Epithelial cell of prostate (primary cell): ENCODE data around the gene MOSPD2.

ENCODE experiments used
- DNase-seq: peaks from one replicate; pipeline ENCODE4 v3.0.0-alpha.2; 2011; ENCODE audit warnings: low read depth, low spot score
- H3K27ac ChIP-seq: fragments of 450-650 bp; 2 replicates; pipeline ENCODE4 v1.5.1; 2017; ENCODE audit warnings: mild to moderate bottlenecking

Gene MOSPD2

GRCh38 chrX:14903891-14904290 lies 30.7 kb downstream of the MOSPD2 start:
- DNase-seq: no peak
- H3K27ac ChIP-seq: no peak overlapping the region

- no peak for DNase-seq
- no peak overlapping the region for H3K27ac ChIP-seq
These were observed 40.0 kb downstream of the MOSPD2 start for GRCh38 chrX:14913241-14913640.

GRCh38 chrX:14915596-14915995 lies 42.4 kb downstream of the MOSPD2 start:
- no peak for DNase-seq
- no peak overlapping the region for H3K27ac ChIP-seq

- H3K27ac ChIP-seq: no peak overlapping the region
- no peak for DNase-seq
These were observed 42.9 kb downstream of the MOSPD2 start for GRCh38 chrX:14916017-14916674.

- DNase-seq: no peak
- no peak overlapping the region for H3K27ac ChIP-seq
These were observed 46.2 kb downstream of the MOSPD2 start for GRCh38 chrX:14919407-14919806.

- no peak for DNase-seq
- no peak overlapping the region for H3K27ac ChIP-seq
These were observed 47.0 kb downstream of the MOSPD2 start for GRCh38 chrX:14920196-14920595.

- no peak for DNase-seq
- peak overlapping the region; percentile 15 for H3K27ac ChIP-seq
These were observed 49.2 kb downstream of the MOSPD2 start for GRCh38 chrX:14922437-14922836.

GRCh38 chrX:14923761-14924160 lies 50.5 kb downstream of the MOSPD2 start:
- H3K27ac ChIP-seq: peak overlapping the region; percentile 15
- DNase-seq: peak; percentile 51

GRCh38 chrX:14926471-14926870 lies 53.2 kb downstream of the MOSPD2 start:
- no peak for DNase-seq
- no peak overlapping the region for H3K27ac ChIP-seq

GRCh38 chrX:14927401-14927800 lies 54.2 kb downstream of the MOSPD2 start:
- H3K27ac ChIP-seq: no peak overlapping the region
- no peak for DNase-seq

GRCh38 chrX:14930663-14931062 lies 57.4 kb downstream of the MOSPD2 start:
- no peak overlapping the region for H3K27ac ChIP-seq
- no peak for DNase-seq

GRCh38 chrX:14932136-14932535 lies 58.9 kb downstream of the MOSPD2 start:
- no peak overlapping the region for H3K27ac ChIP-seq
- no peak for DNase-seq

- no peak overlapping the region for H3K27ac ChIP-seq
- no peak for DNase-seq
These were observed 61.2 kb downstream of the MOSPD2 start for GRCh38 chrX:14934423-14934822.

- no peak overlapping the region for H3K27ac ChIP-seq
These were observed 63.3 kb downstream of the MOSPD2 start for GRCh38 chrX:14936561-14936960.

GRCh38 chrX:14939644-14940043 lies 66.4 kb downstream of the MOSPD2 start:
- no peak overlapping the region for H3K27ac ChIP-seq
- DNase-seq: no peak

More at GRCh38 chrX:14936561-14936960, 63.3 kb downstream of the MOSPD2 start:
- no peak for DNase-seq

- H3K27ac ChIP-seq: no peak overlapping the region
These were observed 68.1 kb downstream of the MOSPD2 start for GRCh38 chrX:14941301-14941700.

GRCh38 chrX:14942341-14942740 lies 69.1 kb downstream of the MOSPD2 start:
- H3K27ac ChIP-seq: no peak overlapping the region
- no peak for DNase-seq

More at GRCh38 chrX:14941301-14941700, 68.1 kb downstream of the MOSPD2 start:
- DNase-seq: no peak

- no peak for DNase-seq
- H3K27ac ChIP-seq: no peak overlapping the region
These were observed 70.7 kb downstream of the MOSPD2 start for GRCh38 chrX:14943962-14944361.

GRCh38 chrX:14946606-14947155 lies 73.5 kb downstream of the MOSPD2 start:
- DNase-seq: no peak
- H3K27ac ChIP-seq: no peak overlapping the region

- no peak for DNase-seq
- H3K27ac ChIP-seq: no peak overlapping the region
These were observed 75.5 kb downstream of the MOSPD2 start for GRCh38 chrX:14948691-14949090.

- DNase-seq: no peak
These were observed 83.8 kb downstream of the MOSPD2 start for GRCh38 chrX:14956813-14957582.

More at GRCh38 chrX:14956813-14957582, 83.8 kb downstream of the MOSPD2 start:
- H3K27ac ChIP-seq: no peak overlapping the region
